Endodermal cell (in vitro differentiated cells): ENCODE results near the gene SERTM2. TPM values are rescaled to one million over a fixed set of nuclear protein-coding genes. Genes with fewer than 3 reads are reported as not detected.
A peak's percentile ranks its signal among the peaks of the same experiment; 100 is the strongest.
"Not testable (repeated sequence)": the region's sequence is repeated elsewhere in the genome, so short reads cannot be mapped to it uniquely, and the experiment has no call there.

ENCODE experiments used
- DNase-seq: peaks from one replicate; pipeline ENCODE4 v3.0.0-alpha.2; 2017
- H3K27ac ChIP-seq: 2 replicates; pipeline ENCODE4 v1.5.1; 2013; ENCODE audit warnings: mild to moderate bottlenecking, low read depth, low read length, moderate library complexity
- H3K27me3 ChIP-seq: 2 replicates; pipeline ENCODE4 v1.6.1; 2013; ENCODE audit warnings: mild to moderate bottlenecking, low read length, moderate library complexity; ENCODE audit not compliant: insufficient read depth, control insufficient read depth, poor library complexity, severe bottlenecking
- H3K36me3 ChIP-seq: 2 replicates; pipeline ENCODE4 v1.7.0; 2013; ENCODE audit warnings: mild to moderate bottlenecking, low read length, moderate library complexity; ENCODE audit not compliant: control insufficient read depth, insufficient read depth
- H3K4me1 ChIP-seq: one replicate; pipeline ENCODE4 v1.7.0; 2013; ENCODE audit warnings: low read length; ENCODE audit not compliant: control insufficient read depth, insufficient read depth
- H3K4me3 ChIP-seq: 2 replicates; pipeline ENCODE4 v1.5.1; 2013; ENCODE audit warnings: mild to moderate bottlenecking, low read length, moderate library complexity
- H3K9ac ChIP-seq: 2 replicates; pipeline ENCODE4 v1.6.1; 2013; ENCODE audit warnings: mild to moderate bottlenecking, low read length, moderate library complexity; ENCODE audit not compliant: poor library complexity, severe bottlenecking; ENCODE audit errors: extremely low read depth
- H3K9me3 ChIP-seq: 2 replicates; pipeline ENCODE4 v1.6.1; 2013; ENCODE audit warnings: mild to moderate bottlenecking, low read length, moderate library complexity; ENCODE audit not compliant: control insufficient read depth
- H3K27ac Mint-ChIP-seq: 2 replicates; pipeline ENCODE4 v1.8.0; 2020; ENCODE audit warnings: mixed read lengths
- H3K27me3 Mint-ChIP-seq: 2 replicates; pipeline ENCODE4 v1.8.0; 2021; ENCODE audit warnings: mild to moderate bottlenecking, mixed read lengths; ENCODE audit not compliant: insufficient read depth
- H3K36me3 Mint-ChIP-seq: 2 replicates; pipeline ENCODE4 v1.8.0; 2020; ENCODE audit warnings: low read depth, mixed read lengths
- H3K4me1 Mint-ChIP-seq: 2 replicates; pipeline ENCODE4 v1.8.0; 2020; ENCODE audit warnings: mixed read lengths
- H3K4me3 Mint-ChIP-seq: 2 replicates; pipeline ENCODE4 v1.8.0; 2020; ENCODE audit warnings: mild to moderate bottlenecking, moderate library complexity, mixed read lengths
- H3K9me3 Mint-ChIP-seq: 2 replicates; pipeline ENCODE4 v1.8.0; 2020; ENCODE audit warnings: mild to moderate bottlenecking, mixed read lengths
- CTCF ChIP-seq: fragments of 200-600 bp; sonication (generic); conservative IDR thresholded peaks from 2 replicates; pipeline ENCODE4 v1.5.0; 2021; ENCODE audit warnings: antibody characterized with exemption, mild to moderate bottlenecking
- WGBS, 2 experiments: methylation state at CpG; one replicate each; pipeline versions ENCODE4 v1.1.5 to v1.1.7; 2013; ENCODE audit warnings: missing lambda C conversion rate in 2 of 2, mixed read lengths in 1 of 2; ENCODE audit not compliant: insufficient coverage in 1 of 2, insufficient read length in 1 of 2; 5-methylcytosine and 5-hydroxymethylcytosine counted together
- total RNA-seq, 2 donors: library from RNA; stranded (reverse); fragmentation: NEBNext Ultra II Directional in 1 of 2; extraction: Animal tissue kit (Norgen Biotek cat#: 25700) in 1 of 2; gene quantifications; 2 replicates in 1 of 2; 3 replicates in 1 of 2; pipeline ENCODE4 v1.2.1, GENCODE V29; 2021

The SERTM2 gene
- total RNA-seq, 2 donors from 2014 or later, result 0.40 TPM; not detected in 1

GRCh38 chrX:111520506-111520905 is 9.1 kb downstream of the SERTM2 start:
- Histone ChIP-seq H3K4me3 (no peak overlapping the region), H3K36me3 (no peaks in the 10 kb centered on the region), H3K9ac (no peak overlapping the region), H3K27me3 (peaks cover 26% of the 10 kb centered on the region), H3K4me1 (no peaks in the 10 kb centered on the region), H3K27ac (no peak overlapping the region), H3K9me3 (no peaks in the 10 kb centered on the region)
- DNase-seq, result no peak
- H3K4me1 Mint-ChIP-seq, result peaks cover 26% of the 10 kb centered on the region
- H3K9me3 Mint-ChIP-seq, result no peaks in the 10 kb centered on the region
- peaks cover 44% of the 10 kb centered on the region for H3K27me3 Mint-ChIP-seq
- no peak overlapping the region for H3K27ac Mint-ChIP-seq
- H3K36me3 Mint-ChIP-seq, result no peaks in the 10 kb centered on the region
- H3K4me3 Mint-ChIP-seq, result no peak overlapping the region
- TF ChIP-seq CTCF, result no peak

GRCh38 chrX:111521169-111521568 is 9.7 kb downstream of the SERTM2 start:
- no peaks in the 10 kb centered on the region for H3K36me3 ChIP-seq
- H3K9me3 ChIP-seq, result no peaks in the 10 kb centered on the region
- Mint-ChIP-seq H3K36me3 (no peaks in the 10 kb centered on the region), H3K4me3 (no peak overlapping the region), H3K27ac (no peak overlapping the region), H3K4me1 (peaks cover 26% of the 10 kb centered on the region), H3K9me3 (no peaks in the 10 kb centered on the region), H3K27me3 (peaks cover 50% of the 10 kb centered on the region)
- TF ChIP-seq CTCF, result no peak
- no CpG with 5 or more reads among the region's 1 CpG for WGBS, 2 experiments
- no peak overlapping the region for H3K4me3 ChIP-seq
- H3K27ac ChIP-seq, result no peak overlapping the region
- no peak for DNase-seq
- H3K27me3 ChIP-seq, result peaks cover 26% of the 10 kb centered on the region
- no peaks in the 10 kb centered on the region for H3K4me1 ChIP-seq
- H3K9ac ChIP-seq, result no peak overlapping the region

- TF ChIP-seq CTCF, result no peak
- Mint-ChIP-seq H3K27ac (peak overlapping the region; percentile 90), H3K4me1 (peaks cover 36% of the 10 kb centered on the region), H3K36me3 (no peaks in the 10 kb centered on the region), H3K9me3 (no peaks in the 10 kb centered on the region), H3K4me3 (no peak overlapping the region), H3K27me3 (peaks cover 19% of the 10 kb centered on the region)
- no peaks in the 10 kb centered on the region for H3K9me3 ChIP-seq
- no peaks in the 10 kb centered on the region for H3K36me3 ChIP-seq
- peak overlapping the region; percentile 6 for H3K27ac ChIP-seq
- WGBS, 2 experiments, result 47% methylated on average over 2 of the region's 3 CpGs; no CpG with 5 or more reads in 1 of the 2 experiments
- H3K9ac ChIP-seq, result no peak overlapping the region
- no peaks in the 10 kb centered on the region for H3K4me1 ChIP-seq
- no peak for DNase-seq
- no peak overlapping the region for H3K4me3 ChIP-seq
- H3K27me3 ChIP-seq, result no peaks in the 10 kb centered on the region
Observed at GRCh38 chrX:111543212-111543741, 31.8 kb downstream of the SERTM2 start.

GRCh38 chrX:111549235-111549634 is 37.8 kb downstream of the SERTM2 start:
- 17% methylated on average over 5 of the region's 6 CpGs; no CpG with 5 or more reads in 1 of the 2 experiments for WGBS, 2 experiments
- H3K4me1 ChIP-seq, H3K36me3 Mint-ChIP-seq, H3K4me3 ChIP-seq, H3K9me3 Mint-ChIP-seq, H3K9ac ChIP-seq, H3K36me3 ChIP-seq, H3K9me3 ChIP-seq, H3K27me3 ChIP-seq, H3K27ac ChIP-seq: not testable (repeated sequence)
- H3K4me1 Mint-ChIP-seq, result peaks cover 43% of the 10 kb centered on the region
- H3K27ac Mint-ChIP-seq, result peak overlapping the region; percentile 52
- H3K27me3 Mint-ChIP-seq, result peaks cover 14% of the 10 kb centered on the region
- peak overlapping the region; percentile 5 for H3K4me3 Mint-ChIP-seq
- DNase-seq, result peak; percentile 84
